ENCODE data around the gene ACR. TPM values are rescaled to one million over a fixed set of nuclear protein-coding genes. Genes with fewer than 3 reads are reported as not detected.

The ACR gene
- total RNA-seq, 1 experiment from 2014 or later: not detected

DNA sequence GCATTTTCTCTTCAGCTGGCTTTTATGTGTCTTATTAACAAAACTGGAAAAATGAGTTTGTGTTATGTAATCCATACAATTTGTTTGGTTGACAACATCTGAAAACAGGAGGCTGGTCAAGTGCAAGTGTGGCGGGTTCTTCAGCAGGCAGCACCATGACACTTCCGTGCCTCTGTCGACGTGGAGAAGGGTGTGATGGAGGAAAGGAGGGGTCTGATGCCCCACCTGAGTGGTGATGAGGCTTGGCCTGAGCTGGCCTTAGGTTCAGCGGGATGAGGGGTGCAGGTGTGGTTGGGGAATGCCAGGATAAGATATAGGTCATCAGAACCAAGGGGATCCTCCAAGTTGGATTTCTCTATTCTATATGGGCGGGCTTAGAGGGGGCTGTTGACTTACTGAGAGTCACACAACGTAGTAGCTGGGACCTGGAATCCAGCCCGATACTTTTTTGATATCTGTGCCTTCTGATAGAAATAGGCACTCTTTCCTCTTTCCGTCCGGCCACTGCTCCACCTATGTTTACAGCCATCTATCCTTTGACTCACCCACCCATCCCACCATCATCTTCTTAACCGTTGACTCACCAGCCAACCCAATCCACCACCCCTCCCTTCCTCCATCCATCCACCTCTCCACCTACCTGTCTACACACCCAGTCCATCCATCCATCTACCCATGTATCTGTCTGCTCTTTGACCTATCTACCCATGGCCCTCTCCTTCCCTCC, 36.4 kb upstream of the ACR start:
- ChIA-PET POLR2A (ENCODE audit: low non-redundant PET) (no interaction called here), CTCF (no interaction called here)
- H3K4me1 ChIP-seq (ENCODE audit: insufficient read depth, low read length, poor library complexity, severe bottlenecking): peaks cover 4% of the 10 kb centered on the region
- no TSS peak for BruUV-seq (replicated peaks)
- no peak for DNase-seq (ENCODE audit: low spot score)
- no peaks in the 10 kb centered on the region for H3K36me3 ChIP-seq (ENCODE audit: insufficient read depth, low read length, poor library complexity, severe bottlenecking)
- intact Hi-C loops (cut with micrococcal nuclease; ENCODE audit: unreplicated experiment): no loop called here
- no peak overlapping the region for H3K27ac ChIP-seq (ENCODE audit: low read depth, low read length, poor library complexity, severe bottlenecking)
- H3K9me3 ChIP-seq (ENCODE audit: low read depth, low read length, poor library complexity, severe bottlenecking): no peaks in the 10 kb centered on the region
- TF ChIP-seq EZH2 (IDR thresholded peaks at IDR 0.05; ENCODE audit: borderline replicate concordance, low read depth, low read length, poor library complexity, severe bottlenecking): no peak
- TF ChIP-seq, protein P1, sequence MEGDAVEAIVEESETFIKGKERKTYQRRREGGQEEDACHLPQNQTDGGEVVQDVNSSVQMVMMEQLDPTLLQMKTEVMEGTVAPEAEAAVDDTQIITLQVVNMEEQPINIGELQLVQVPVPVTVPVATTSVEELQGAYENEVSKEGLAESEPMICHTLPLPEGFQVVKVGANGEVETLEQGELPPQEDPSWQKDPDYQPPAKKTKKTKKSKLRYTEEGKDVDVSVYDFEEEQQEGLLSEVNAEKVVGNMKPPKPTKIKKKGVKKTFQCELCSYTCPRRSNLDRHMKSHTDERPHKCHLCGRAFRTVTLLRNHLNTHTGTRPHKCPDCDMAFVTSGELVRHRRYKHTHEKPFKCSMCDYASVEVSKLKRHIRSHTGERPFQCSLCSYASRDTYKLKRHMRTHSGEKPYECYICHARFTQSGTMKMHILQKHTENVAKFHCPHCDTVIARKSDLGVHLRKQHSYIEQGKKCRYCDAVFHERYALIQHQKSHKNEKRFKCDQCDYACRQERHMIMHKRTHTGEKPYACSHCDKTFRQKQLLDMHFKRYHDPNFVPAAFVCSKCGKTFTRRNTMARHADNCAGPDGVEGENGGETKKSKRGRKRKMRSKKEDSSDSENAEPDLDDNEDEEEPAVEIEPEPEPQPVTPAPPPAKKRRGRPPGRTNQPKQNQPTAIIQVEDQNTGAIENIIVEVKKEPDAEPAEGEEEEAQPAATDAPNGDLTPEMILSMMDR (conservative IDR thresholded peaks at IDR 0.05; ENCODE audit: low read depth, low read length): no peak
- no peaks in the 10 kb centered on the region for H3K27me3 ChIP-seq (replicated peaks; ENCODE audit: insufficient read depth, low read depth, low read length, poor library complexity)
- no peak overlapping the region for H3K4me3 ChIP-seq (ENCODE audit: low read depth, low read length, poor library complexity, severe bottlenecking)

- intact Hi-C loops (cut with micrococcal nuclease; ENCODE audit: unreplicated experiment): no loop called here
- H3K9me3 ChIP-seq (ENCODE audit: low read depth, low read length, poor library complexity, severe bottlenecking): no peaks in the 10 kb centered on the region
- peaks cover 4% of the 10 kb centered on the region for H3K4me1 ChIP-seq (ENCODE audit: insufficient read depth, low read length, poor library complexity, severe bottlenecking)
- no peaks in the 10 kb centered on the region for H3K27me3 ChIP-seq (replicated peaks; ENCODE audit: insufficient read depth, low read depth, low read length, poor library complexity)
- no peak overlapping the region for H3K4me3 ChIP-seq (ENCODE audit: low read depth, low read length, poor library complexity, severe bottlenecking)
- no peak for DNase-seq (ENCODE audit: low spot score)
- H3K27ac ChIP-seq (ENCODE audit: low read depth, low read length, poor library complexity, severe bottlenecking): no peak overlapping the region
- H3K36me3 ChIP-seq (ENCODE audit: insufficient read depth, low read length, poor library complexity, severe bottlenecking): no peaks in the 10 kb centered on the region
- TF ChIP-seq EZH2 (IDR thresholded peaks at IDR 0.05; ENCODE audit: borderline replicate concordance, low read depth, low read length, poor library complexity, severe bottlenecking): no peak
- TF ChIP-seq, protein P1 (conservative IDR thresholded peaks at IDR 0.05; ENCODE audit: low read depth, low read length): no peak
- ChIA-PET CTCF (no interaction called here), POLR2A (ENCODE audit: low non-redundant PET) (no interaction called here)
- no TSS peak for BruUV-seq (replicated peaks)
Measured at GRCh38 chr22:50702261-50702671, 35.7 kb upstream of the ACR start.

DNA sequence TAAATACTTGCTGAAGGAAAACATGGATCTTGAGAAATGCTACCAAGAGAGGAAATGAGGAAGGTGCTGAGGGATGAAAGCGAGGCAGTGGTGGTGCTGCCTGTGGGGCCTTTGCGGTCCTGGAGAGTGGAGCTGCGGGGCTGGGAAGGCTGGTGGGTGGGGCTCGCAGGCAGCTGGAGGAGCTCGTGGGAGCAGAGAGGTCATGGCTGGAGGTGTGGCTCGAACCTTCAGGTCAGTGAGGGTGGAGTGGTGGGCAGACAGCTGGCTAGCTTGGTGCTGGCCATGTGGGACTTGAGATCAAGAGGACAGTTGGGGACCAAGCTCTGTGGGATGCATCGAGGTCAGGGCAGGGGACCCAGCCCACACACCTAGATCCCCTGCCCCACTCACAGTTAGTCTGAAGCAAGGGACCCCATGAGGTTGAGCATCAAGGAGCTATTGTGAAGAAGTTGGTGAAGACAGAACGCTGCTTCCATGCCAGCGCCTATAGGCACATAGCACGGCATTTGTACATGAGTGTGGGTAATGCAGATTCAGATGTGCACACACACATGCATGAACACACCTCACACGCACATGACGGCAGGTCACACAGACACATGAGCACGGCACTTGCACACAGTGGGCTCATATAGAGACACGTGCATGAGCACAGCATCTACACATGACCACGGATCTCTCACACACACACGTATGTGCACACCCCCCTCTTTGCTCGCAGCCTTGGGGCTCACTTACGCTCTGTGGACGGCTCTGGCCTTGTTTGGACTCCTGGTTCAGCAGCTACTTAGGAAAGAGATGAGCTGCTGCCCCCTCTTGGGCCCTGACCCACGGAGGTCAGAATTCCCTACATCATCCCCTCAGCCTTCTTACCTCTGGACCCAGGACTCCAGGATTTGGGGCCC, 34.9 kb upstream of the ACR start:
- Histone ChIP-seq H3K27ac (ENCODE audit: low read depth, low read length, poor library complexity, severe bottlenecking) (no peak overlapping the region), H3K9me3 (ENCODE audit: low read depth, low read length, poor library complexity, severe bottlenecking) (no peaks in the 10 kb centered on the region), H3K36me3 (ENCODE audit: insufficient read depth, low read length, poor library complexity, severe bottlenecking) (no peaks in the 10 kb centered on the region), H3K27me3 (replicated peaks; ENCODE audit: insufficient read depth, low read depth, low read length, poor library complexity) (no peaks in the 10 kb centered on the region), H3K4me1 (ENCODE audit: insufficient read depth, low read length, poor library complexity, severe bottlenecking) (peaks cover 4% of the 10 kb centered on the region), H3K4me3 (ENCODE audit: low read depth, low read length, poor library complexity, severe bottlenecking) (no peak overlapping the region)
- ChIA-PET CTCF (no interaction called here), POLR2A (ENCODE audit: low non-redundant PET) (no interaction called here)
- DNase-seq (ENCODE audit: low spot score): no peak
- BruUV-seq (replicated peaks): no TSS peak
- intact Hi-C loops (cut with micrococcal nuclease; ENCODE audit: unreplicated experiment): no loop called here
- no peak for TF ChIP-seq EZH2 (IDR thresholded peaks at IDR 0.05; ENCODE audit: borderline replicate concordance, low read depth, low read length, poor library complexity, severe bottlenecking)
- TF ChIP-seq, protein P1 (conservative IDR thresholded peaks at IDR 0.05; ENCODE audit: low read depth, low read length): no peak
